ES-I3 (cell line): ENCODE measurements around the gene KRTAP16-1.
"Not testable (repeated sequence)": the region's sequence is repeated elsewhere in the genome, so short reads cannot be mapped to it uniquely, and the experiment has no call there.

Source experiments
- H3K36me3 ChIP-seq: 2 replicates; pipeline ENCODE4 v1.6.1; 2013; ENCODE audit warnings: mild to moderate bottlenecking, low read length, control low read depth, moderate library complexity; ENCODE audit not compliant: insufficient read depth
- H3K4me1 ChIP-seq: 2 replicates; pipeline ENCODE4 v1.6.1; 2013; ENCODE audit warnings: mild to moderate bottlenecking, control low read depth, low read length; ENCODE audit not compliant: insufficient read depth
- H3K9ac ChIP-seq: 2 replicates; pipeline ENCODE4 v1.6.1; 2013; ENCODE audit warnings: low read depth, mild to moderate bottlenecking, low read length, moderate library complexity
- H3K9me3 ChIP-seq: 2 replicates; pipeline ENCODE4 v1.6.1; 2013; ENCODE audit warnings: mild to moderate bottlenecking, low read length, moderate library complexity; ENCODE audit not compliant: control insufficient read depth, insufficient read depth

The KRTAP16-1 gene

DNA sequence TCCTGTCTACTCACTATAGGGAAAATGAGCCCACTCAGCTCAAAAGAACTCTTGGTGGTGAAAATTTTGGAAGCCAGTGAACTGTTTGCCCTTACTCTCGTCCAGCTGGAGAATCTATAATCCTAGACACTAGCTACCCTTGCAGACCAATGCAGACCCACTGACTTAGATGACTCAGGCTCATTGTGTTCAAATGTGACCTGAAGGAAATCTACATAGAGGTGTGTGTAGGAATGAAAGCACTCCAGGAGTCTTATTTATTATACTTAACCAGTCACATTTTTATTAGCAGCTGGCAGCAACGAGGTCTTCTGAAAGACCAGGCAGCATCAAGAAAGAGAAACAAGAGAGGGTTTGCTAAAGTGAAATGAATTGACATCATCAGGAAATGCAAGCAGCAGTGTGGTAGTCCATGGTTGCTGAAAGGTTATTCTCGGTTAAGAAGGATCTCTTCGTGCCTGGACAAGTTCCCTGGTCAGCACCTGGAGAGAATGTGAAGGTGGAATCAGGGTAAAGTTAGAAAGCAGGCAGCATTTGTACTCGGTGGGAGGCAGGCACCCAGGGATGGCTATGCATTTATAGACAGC is 7.8 kb downstream of the KRTAP16-1 start:
- Histone ChIP-seq H3K9ac (no peak overlapping the region), H3K9me3 (no peaks in the 10 kb centered on the region), H3K36me3 (no peaks in the 10 kb centered on the region), H3K4me1 (no peaks in the 10 kb centered on the region)

DNA sequence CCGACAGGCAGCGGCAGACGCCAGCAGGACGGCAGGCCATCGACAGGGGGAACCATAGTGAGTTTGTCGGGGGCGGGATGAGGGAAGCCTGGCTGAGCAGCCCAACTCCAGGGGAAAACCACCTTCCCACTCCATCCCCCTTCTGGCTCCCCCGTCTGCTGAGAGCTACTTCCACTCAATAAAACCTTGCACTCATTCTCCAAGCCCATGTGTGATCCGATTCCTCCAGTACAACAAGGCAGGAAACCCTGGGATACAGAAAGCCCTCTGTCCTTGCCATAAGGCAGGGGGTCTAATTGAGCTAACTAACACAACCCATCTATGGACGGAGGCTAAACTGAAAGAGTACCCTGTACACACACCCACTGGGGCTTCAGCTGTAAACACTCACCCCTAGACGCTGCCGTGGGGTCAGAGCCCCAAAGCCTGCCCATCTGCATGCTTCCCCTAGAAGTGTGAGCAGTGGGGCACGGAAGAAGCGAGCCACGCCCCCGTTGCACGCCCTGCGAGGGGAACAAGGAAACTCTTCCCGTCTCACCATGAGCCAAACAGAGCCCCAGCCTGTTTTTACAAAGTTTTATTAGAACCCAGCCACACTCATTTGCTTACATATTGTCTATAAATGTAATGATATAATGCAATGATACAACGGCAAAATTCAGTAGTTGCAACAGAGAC is 10.5 kb downstream of the KRTAP16-1 start:
- H3K9ac ChIP-seq, result no peak overlapping the region
- H3K9me3 ChIP-seq, result peaks cover 4% of the 10 kb centered on the region; the same call in 1 of the 2 replicates
- no peaks in the 10 kb centered on the region for H3K4me1 ChIP-seq
- H3K36me3 ChIP-seq, result no peaks in the 10 kb centered on the region

DNA sequence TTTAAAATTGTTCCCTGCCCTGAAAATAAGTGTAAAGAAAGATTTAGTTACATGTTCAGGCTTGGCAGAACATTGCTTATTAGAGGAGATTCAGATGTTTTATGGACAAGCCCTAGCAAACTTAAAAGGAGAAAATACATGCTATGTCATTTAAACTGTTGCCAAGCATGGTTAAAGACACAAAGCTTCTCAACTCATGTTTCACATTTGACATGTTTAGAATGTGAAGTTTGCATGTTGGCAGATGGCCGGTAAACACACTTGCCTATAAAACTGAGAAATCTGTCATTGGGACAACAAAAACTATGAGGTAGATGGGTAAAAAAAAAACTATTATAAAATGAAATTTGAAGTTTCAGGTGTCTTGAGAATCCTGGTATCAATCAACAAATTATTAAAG is 12.3 kb downstream of the KRTAP16-1 start:
- Histone ChIP-seq H3K4me1 (no peaks in the 10 kb centered on the region), H3K9ac (no peak overlapping the region), H3K9me3 (peaks cover 4% of the 10 kb centered on the region; the same call in 1 of the 2 replicates), H3K36me3 (no peaks in the 10 kb centered on the region)

DNA sequence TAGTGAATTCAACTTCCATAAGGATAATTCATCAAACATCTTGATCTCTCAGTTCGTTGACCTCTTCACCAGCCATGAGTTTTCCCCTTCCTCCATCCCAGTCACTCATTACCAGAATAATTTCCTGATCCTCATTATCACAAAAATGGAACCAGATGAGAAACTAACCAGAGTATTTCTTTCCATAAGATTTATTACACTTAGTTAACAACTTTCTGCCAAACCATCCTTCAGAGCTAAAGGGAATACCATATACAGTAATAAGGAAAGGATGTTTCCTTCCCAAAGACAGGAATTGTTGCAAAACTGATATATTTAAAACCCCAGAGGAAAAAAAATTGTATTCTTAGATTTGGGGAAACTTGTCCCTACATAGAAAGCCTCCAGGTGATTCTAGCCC is 15.1 kb downstream of the KRTAP16-1 start:
- H3K9me3 ChIP-seq, result peaks cover 4% of the 10 kb centered on the region; the same call in 1 of the 2 replicates

DNA sequence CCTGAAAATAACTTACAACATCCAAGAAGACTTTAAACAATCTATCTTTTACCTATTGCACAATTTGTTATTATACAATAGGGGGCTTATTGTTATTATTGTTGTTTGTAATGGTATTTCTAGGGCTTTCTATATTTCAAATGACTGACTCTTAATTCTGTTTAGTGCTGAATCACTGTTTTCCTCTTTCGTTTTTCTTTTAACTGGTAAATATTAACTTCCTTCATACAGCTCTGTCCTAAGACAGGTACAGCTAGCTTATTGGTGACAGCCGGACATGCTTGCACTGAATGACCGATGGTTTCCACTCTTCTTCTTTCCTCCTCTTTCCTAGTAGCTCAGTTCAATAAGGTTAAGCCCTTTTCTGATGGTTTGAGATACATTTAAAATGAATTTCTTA is 22.1 kb downstream of the KRTAP16-1 start:
- no peaks in the 10 kb centered on the region for H3K4me1 ChIP-seq
- no peaks in the 10 kb centered on the region for H3K9me3 ChIP-seq
- no peak overlapping the region for H3K9ac ChIP-seq
- no peaks in the 10 kb centered on the region for H3K36me3 ChIP-seq

More for the DNA sequence above, 15.1 kb downstream of the KRTAP16-1 start:
- Histone ChIP-seq H3K4me1 (no peaks in the 10 kb centered on the region), H3K36me3 (no peaks in the 10 kb centered on the region), H3K9ac (no peak overlapping the region)

DNA sequence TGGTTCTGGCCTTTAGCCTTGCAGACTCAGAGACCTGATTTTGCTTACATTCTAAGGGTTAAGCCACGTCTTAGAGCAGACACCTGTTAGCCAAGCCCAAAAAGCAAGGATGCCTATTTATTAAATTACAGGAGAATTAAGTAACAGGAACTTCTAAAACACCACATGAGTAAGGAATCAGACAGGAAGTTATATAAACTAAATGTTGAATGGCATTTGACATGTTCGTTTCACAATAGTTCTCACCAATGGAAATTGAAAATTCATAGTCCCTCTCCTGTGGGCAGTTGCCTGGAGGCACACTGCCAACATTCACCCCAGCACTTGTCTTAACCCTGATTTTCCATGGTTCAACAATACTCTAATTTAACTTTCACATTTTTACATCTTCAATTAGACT is 24.6 kb downstream of the KRTAP16-1 start:
- H3K9ac ChIP-seq, result no peak overlapping the region
- H3K36me3 ChIP-seq, result no peaks in the 10 kb centered on the region
- no peaks in the 10 kb centered on the region for H3K9me3 ChIP-seq
- no peaks in the 10 kb centered on the region for H3K4me1 ChIP-seq

DNA sequence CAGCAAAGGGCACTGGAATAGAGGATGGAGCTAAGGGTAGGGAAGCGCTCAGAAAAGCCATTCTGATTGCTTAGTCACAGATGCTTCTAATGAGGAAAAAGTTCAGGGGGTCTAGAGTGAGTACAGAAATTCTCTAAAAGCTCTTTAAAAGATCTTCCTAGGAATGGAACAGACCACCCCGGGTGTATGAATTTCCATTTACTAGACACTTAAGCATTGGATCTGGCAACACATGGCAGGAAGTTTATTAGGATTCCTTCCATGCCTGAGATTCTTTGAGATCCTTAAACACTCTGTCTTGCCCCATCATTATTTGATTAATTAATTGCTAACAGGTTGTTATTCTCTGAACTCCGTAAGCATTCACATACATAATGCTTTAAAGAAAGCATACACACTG is 25.1 kb downstream of the KRTAP16-1 start:
- Histone ChIP-seq H3K36me3 (no peaks in the 10 kb centered on the region), H3K9ac (no peak overlapping the region), H3K9me3 (no peaks in the 10 kb centered on the region), H3K4me1 (no peaks in the 10 kb centered on the region)

DNA sequence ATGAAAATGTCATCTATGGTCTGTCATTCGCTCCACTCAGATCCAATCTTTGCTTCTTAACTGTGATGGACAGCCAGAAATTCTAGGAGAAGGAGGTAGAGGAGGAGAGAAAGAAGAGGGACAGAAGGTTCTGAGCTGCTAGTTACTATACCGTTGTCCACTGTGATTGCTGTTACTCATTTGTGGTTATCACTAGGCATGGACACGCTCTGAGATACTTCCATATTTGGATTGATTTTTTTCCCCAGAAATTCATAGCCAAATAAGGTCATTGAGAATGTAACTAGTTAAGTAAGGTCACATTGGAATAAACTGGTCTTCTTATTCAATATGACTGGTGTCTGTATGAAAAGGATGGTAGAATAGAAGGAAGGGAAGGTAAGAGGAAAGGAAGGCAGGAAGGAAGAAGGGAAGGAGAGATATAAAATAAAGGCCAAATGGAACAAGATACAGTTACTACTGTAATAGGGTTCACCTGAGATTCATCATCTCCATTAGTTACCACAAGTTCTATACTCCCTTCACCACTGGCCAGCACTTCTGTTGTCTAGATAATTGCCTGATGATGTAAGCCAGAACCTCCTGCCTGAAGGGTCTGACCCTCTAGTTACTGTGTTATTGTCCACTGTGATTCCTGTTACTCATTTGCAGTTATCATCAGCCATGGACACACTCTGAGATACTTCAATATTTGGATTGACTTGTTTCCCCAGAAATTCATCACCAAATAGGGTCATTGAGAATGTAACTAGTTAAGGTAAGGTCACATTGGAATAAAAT is 30.7 kb downstream of the KRTAP16-1 start:
- Histone ChIP-seq H3K36me3 (no peaks in the 10 kb centered on the region), H3K4me1 (no peaks in the 10 kb centered on the region), H3K9ac (no peak overlapping the region), H3K9me3 (no peaks in the 10 kb centered on the region)

DNA sequence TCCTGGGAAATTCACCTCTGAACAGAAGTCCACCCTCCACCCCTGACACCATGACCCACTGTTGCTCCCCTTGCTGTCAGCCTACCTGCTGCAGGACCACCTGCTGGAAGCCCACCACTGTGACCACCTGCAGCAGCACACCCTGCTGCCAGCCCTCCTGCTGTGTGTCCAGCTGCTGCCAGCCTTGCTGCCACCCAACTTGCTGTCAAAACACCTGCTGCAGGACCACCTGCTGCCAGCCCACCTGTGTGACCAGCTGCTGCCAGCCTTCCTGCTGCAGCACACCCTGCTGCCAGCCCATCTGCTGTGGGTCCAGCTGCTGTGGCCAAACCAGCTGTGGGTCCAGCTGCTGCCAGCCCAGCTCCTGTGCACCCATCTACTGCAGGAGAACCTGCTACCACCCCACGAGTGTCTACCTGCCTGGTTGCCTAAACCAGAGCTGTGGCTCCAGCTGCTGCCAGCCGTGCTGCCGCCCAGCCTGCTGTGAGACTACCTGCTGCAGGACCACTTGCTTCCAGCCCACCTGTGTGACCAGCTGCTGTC is 33.4 kb downstream of the KRTAP16-1 start, which contains the start of gene KRTAP9-7:
Gene KRTAP9-7 (plus strand): TSS at position 51 of the 543 bp plus-strand sequence. CDS start 0 bp downstream, at position 51.
- H3K4me1 ChIP-seq, H3K9me3 ChIP-seq, H3K36me3 ChIP-seq, H3K9ac ChIP-seq: not testable (repeated sequence)

DNA sequence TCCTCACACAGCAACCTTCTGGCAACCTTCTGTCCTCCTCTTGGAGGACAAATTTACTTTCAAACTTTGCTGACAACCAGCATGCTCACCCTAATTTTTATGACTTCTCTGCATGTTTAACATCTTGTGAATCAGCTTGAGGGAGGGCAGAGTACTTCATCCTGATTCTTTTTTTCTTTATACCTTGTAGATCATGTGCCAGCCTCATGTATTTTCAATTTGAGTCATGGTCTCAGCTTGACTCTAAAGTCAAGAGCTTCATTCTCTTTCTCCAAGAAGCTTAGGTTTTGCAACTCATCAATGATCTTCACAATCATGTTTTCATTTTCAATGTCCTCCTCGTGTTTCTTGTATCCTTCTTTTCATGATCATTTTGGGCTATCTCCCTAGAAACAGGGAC is 37.3 kb downstream of the KRTAP16-1 start:
- no peaks in the 10 kb centered on the region for H3K4me1 ChIP-seq
- H3K36me3 ChIP-seq, result no peaks in the 10 kb centered on the region
- H3K9ac ChIP-seq, result no peak overlapping the region
- no peaks in the 10 kb centered on the region for H3K9me3 ChIP-seq

DNA sequence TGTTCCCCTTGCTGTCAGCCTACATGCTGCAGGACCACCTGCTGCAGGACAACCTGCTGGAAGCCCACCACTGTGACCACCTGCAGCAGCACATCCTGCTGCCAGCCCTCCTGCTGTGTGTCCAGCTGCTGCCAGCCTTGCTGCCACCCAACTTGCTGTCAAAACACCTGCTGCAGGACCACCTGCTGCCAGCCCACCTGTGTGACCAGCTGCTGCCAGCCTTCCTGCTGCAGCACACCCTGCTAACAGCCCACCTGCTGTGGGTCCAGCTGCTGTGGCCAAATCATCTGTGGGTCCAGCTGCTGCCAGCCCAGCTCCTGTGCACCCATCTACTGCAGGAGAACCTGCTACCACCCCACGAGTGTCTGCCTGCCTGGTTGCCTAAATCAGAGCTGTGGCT is 37.8 kb downstream of the KRTAP16-1 start:
- not testable (repeated sequence) for H3K36me3 ChIP-seq, H3K9ac ChIP-seq, H3K4me1 ChIP-seq, H3K9me3 ChIP-seq

DNA sequence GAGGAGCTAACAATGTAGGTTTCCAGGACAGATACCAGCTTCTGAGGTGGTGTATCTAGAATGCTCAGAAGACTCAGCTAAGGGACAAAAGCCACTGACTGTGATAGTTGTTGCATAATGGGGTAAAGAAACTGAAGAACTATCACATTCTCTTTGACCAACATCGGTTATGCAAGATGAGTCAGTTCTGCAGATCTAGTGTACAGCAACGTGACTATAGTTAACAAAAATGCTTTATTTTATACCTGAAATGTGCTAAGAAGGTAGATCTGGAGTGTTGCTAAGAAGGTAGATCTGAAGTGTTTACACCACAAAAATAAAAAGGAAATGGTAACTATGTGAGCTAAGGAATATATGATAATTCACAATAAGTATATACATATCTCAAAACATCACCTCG is 41.4 kb downstream of the KRTAP16-1 start:
- no peak overlapping the region for H3K9ac ChIP-seq
- H3K36me3 ChIP-seq, result no peaks in the 10 kb centered on the region
- H3K4me1 ChIP-seq, result no peaks in the 10 kb centered on the region
- no peaks in the 10 kb centered on the region for H3K9me3 ChIP-seq

DNA sequence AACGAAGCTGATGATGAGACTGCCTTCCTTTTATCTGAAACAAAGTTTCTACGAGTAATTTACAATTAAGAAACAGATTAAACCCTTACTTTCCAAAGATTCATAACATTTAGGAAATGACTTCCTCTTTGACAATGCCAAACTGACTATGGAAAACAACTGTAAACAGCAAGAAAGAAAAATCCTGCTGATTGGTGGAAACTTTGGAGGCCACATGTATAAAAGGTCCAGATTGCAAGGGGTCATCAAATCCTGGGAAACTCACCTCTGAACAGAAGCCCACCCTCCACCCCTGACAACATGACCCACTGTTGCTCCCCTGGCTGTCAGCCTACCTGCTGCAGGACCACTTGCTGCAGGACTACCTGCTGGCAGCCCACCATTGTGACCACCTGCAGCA is 44.0 kb downstream of the KRTAP16-1 start, which contains the start of gene KRTAP9-6:
Gene KRTAP9-6 (plus strand): TSS at position 301 of the 400 bp plus-strand sequence. CDS start 0 bp downstream, at position 301.
- H3K36me3 ChIP-seq, result no peaks in the 10 kb centered on the region
- no peaks in the 10 kb centered on the region for H3K4me1 ChIP-seq

DNA sequence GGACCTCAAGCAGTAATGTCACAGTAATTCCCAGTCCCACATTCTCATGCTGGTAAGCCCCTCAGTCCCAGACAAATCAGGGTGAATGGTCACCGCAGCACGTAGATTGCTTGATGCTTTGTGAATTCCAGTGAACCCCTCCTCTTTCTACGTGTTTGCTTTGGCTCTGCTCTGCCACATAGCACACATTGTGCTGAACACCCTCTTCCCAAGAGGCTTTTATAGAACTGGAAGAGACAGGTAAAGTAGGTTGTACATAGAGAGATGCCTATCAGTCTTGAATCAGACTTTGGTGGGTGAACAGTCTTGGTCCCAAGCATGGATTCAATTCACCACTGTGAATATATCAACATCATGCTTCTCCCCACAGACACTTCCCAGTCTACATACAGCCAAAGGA is 44.5 kb downstream of the KRTAP16-1 start:
- no peak overlapping the region for H3K9ac ChIP-seq
- H3K9me3 ChIP-seq, result no peaks in the 10 kb centered on the region
- no peaks in the 10 kb centered on the region for H3K4me1 ChIP-seq
- no peaks in the 10 kb centered on the region for H3K36me3 ChIP-seq

More for the DNA sequence above, 44.0 kb downstream of the KRTAP16-1 start, which contains the start of gene KRTAP9-6:
- H3K9ac ChIP-seq, result no peak within 1 kb of the TSS
- H3K9me3 ChIP-seq, result no peaks in the 10 kb centered on the region
